GM12878 (cell line): ENCODE data around the gene GTPBP10. TPM values are rescaled to one million over a fixed set of nuclear protein-coding genes. Genes with fewer than 3 reads are reported as not detected.
A peak's percentile ranks its signal among the peaks of the same experiment; 100 is the strongest.

Experiments used
- ATAC-seq: fragments of 200-7000 bp; cut with Tn5 transposase; 3 replicates; pipeline ENCODE4 v1.9.1; 2020; ENCODE audit warnings: mild to moderate bottlenecking, moderate library complexity
- BruUV-seq: library from RNA; stranded (reverse); fragments of 400-500 nt; replicated peaks from 2 replicates; lab custom pipeline; 2021; lab: Mats Ljungman, UMichigan
- CTCF ChIA-PET: fragments of 300-600 bp; sonication (Branson Sonifier 250); formaldehyde crosslinking; extraction: SDS; loops from one replicate; lab custom pipeline; 2021; ENCODE audit warnings: inconsistent platforms; lab: Yijun Ruan, JAX
- POLR2A ChIA-PET: fragments of 350-600 bp; formaldehyde crosslinking; extraction: SDS; loops from one replicate; lab custom pipeline; 2021; ENCODE audit warnings: inconsistent platforms; lab: Charles Lee
- RAD21 ChIA-PET: fragments of 300-600 bp; sonication (Branson Sonifier 250); formaldehyde crosslinking; loops from one replicate; lab custom pipeline; 2023; ENCODE audit warnings: antibody characterized with exemption; ENCODE audit not compliant: unreplicated experiment; lab: Charles Lee
- SMC1A ChIA-PET: fragments of 300-600 bp; sonication (Branson Sonifier 250); formaldehyde crosslinking; loops from one replicate; lab custom pipeline; 2023; ENCODE audit not compliant: unreplicated experiment, uncharacterized antibody; lab: Charles Lee
- DNase-seq: peaks from one replicate; pipeline ENCODE4 v3.0.0-alpha.2; 2011; ENCODE audit warnings: low read depth, low spot score
- FAIRE-seq: peaks from 3 replicates; lab custom pipeline; 2011; peaks lifted over from hg19 to GRCh38; lab: Jason Lieb, UNC
- H2AFZ ChIP-seq: 2 replicates; pipeline ENCODE4 v1.6.0; 2011; ENCODE audit warnings: low read depth, low read length, control low read depth; ENCODE audit not compliant: control insufficient read depth
- H3K27ac ChIP-seq: 2 replicates; pipeline ENCODE4 v1.5.1; 2011; ENCODE audit warnings: control low read depth; ENCODE audit not compliant: control insufficient read depth, insufficient read depth
- H3K27me3 ChIP-seq, 2 experiments: replicated peaks in 1 of 2; 2 replicates each; pipeline versions ENCODE4 v1.6.0 to v1.6.1; 2011; ENCODE audit warnings: low read length in 1 of 2; ENCODE audit not compliant: control insufficient read depth in 2 of 2, insufficient read depth in 2 of 2
- H3K36me3 ChIP-seq, 2 experiments: 2 replicates each; pipeline ENCODE4 v1.5.1; 2011; ENCODE audit warnings: low read length in 1 of 2; ENCODE audit not compliant: control insufficient read depth in 2 of 2, insufficient read depth in 2 of 2
- H3K4me1 ChIP-seq: 2 replicates; pipeline ENCODE4 v1.6.1; 2011; ENCODE audit warnings: mild to moderate bottlenecking, low read length, moderate library complexity, mixed read lengths; ENCODE audit not compliant: control insufficient read depth, insufficient read depth
- H3K4me2 ChIP-seq: 2 replicates; pipeline ENCODE4 v1.6.0; 2011; ENCODE audit warnings: control low read depth; ENCODE audit not compliant: control insufficient read depth, insufficient read depth
- H3K4me3 ChIP-seq: fragments of 200-600 bp; sonication (generic); 2 replicates; pipeline ENCODE4 v1.5.1; 2016
- H3K79me2 ChIP-seq: 2 replicates; pipeline ENCODE4 v1.6.0; 2011; ENCODE audit warnings: low read length; ENCODE audit not compliant: control insufficient read depth, insufficient read depth
- H3K9ac ChIP-seq: 2 replicates; pipeline ENCODE4 v1.8.0; 2011; ENCODE audit warnings: low read length, control low read depth, mixed read lengths; ENCODE audit not compliant: control insufficient read depth, insufficient read depth
- H3K9me3 ChIP-seq: replicated peaks from 3 replicates; pipeline ENCODE4 v1.5.1; 2011; ENCODE audit warnings: mild to moderate bottlenecking, low read length; ENCODE audit not compliant: control insufficient read depth, insufficient read depth
- H4K20me1 ChIP-seq: 2 replicates; pipeline ENCODE4 v1.6.0; 2011; ENCODE audit not compliant: control insufficient read depth, insufficient read depth
- ATF7 ChIP-seq: fragments of 450-650 bp; IDR thresholded peaks from 2 replicates; pipeline ENCODE4 v1.6.1; 2016; ENCODE audit warnings: low read depth, mild to moderate bottlenecking
- MTA2 ChIP-seq: fragments of 450-650 bp; IDR thresholded peaks from 2 replicates; pipeline ENCODE4 v1.6.1; 2016; ENCODE audit warnings: low read depth, mild to moderate bottlenecking, moderate library complexity
- MTA3 ChIP-seq: IDR thresholded peaks from 2 replicates; pipeline ENCODE4 v1.6.1; 2012; ENCODE audit warnings: low read length, inconsistent platforms, borderline replicate concordance
- MXI1 ChIP-seq: fragments of 150-350 bp; IDR thresholded peaks from 2 replicates; pipeline ENCODE4 v1.6.1; 2011; ENCODE audit warnings: low read depth, mild to moderate bottlenecking, inconsistent platforms, low read length, improper control_type of control experiment
- NFYB ChIP-seq: IDR thresholded peaks from 2 replicates; pipeline ENCODE4 v1.6.1; 2011; ENCODE audit warnings: low read depth, mild to moderate bottlenecking, low read length, improper control_type of control experiment, moderate library complexity; ENCODE audit not compliant: insufficient read depth
- NR2C2 ChIP-seq: IDR thresholded peaks from 2 replicates; pipeline ENCODE4 v1.6.1; 2011; ENCODE audit warnings: borderline replicate concordance, low read depth; ENCODE audit not compliant: control insufficient read depth, insufficient read length
- PAX8 ChIP-seq: fragments of 450-650 bp; IDR thresholded peaks from 2 replicates; pipeline ENCODE4 v1.6.1; 2017; ENCODE audit warnings: mild to moderate bottlenecking, moderate library complexity
- RBBP5 ChIP-seq: fragments of 200-600 bp; sonication (generic); conservative IDR thresholded peaks from 2 replicates; pipeline ENCODE4 v1.6.1; 2016
- SMARCA5 ChIP-seq: fragments of 450-650 bp; IDR thresholded peaks from 2 replicates; pipeline ENCODE4 v1.6.1; 2017; ENCODE audit warnings: mild to moderate bottlenecking
- STAT3 ChIP-seq: IDR thresholded peaks from 2 replicates; pipeline ENCODE4 v1.6.1; 2011; ENCODE audit warnings: low read depth, low read length, improper control_type of control experiment
- WGBS: methylation state at CpG from one replicate; pipeline ENCODE4 v1.1.6; 2016; ENCODE audit warnings: low lambda C conversion rate; ENCODE audit not compliant: insufficient replicate concordance, insufficient coverage; ENCODE audit errors: missing lambda C conversion rate; 5-methylcytosine and 5-hydroxymethylcytosine counted together
- in situ Hi-C: fragments of 300-500 bp; cut with MboI; formaldehyde crosslinking; loops from 9 replicates; pipeline ENCODE4 v1.14.3; 2018; ENCODE audit warnings: mixed read lengths
- intact Hi-C: fragments of 100-400 bp; cut with micrococcal nuclease; formaldehyde crosslinking; loops from one replicate; pipeline ENCODE4 v1.14.2; 2022; ENCODE audit not compliant: unreplicated experiment
- polyA plus RNA-seq, 11 experiments: library from polyadenylated mRNA; depleted of rRNA in 4 of 11; unstranded in 6 of 11; stranded (reverse) in 5 of 11; fragments of >200 nt; fragmentation: Nextera tagmentation in 4 of 11; fragmentation: Illumina TruSeq in 1 of 11; extraction: Ambion mirVana in 4 of 11; extraction: Trizol in 1 of 11; gene quantifications; 1 replicate in 1 of 11; 2 replicates in 10 of 11; pipeline versions ENCODE4 v1.2.1 to v1.2.3, GENCODE V29; 2011 to 2016; ENCODE audit warnings: inconsistent platforms in 2 of 11, missing spikeins in 2 of 11, low read depth in 1 of 11
- total RNA-seq, 4 experiments: library from RNA; depleted of rRNA in 3 of 4; stranded (reverse); fragments of >200 nt in 3 of 4; fragmentation: Illumina TruSeq in 1 of 4; extraction: Trizol in 1 of 4; gene quantifications; 2 replicates each; pipeline versions ENCODE4 v1.2.1 to v1.2.3, GENCODE V29; 2013 to 2021
- TF ChIP-seq, protein P1 (sequence below): fragments of 450-650 bp; IDR thresholded peaks from 2 replicates; pipeline ENCODE4 v1.6.1; 2017; ENCODE audit warnings: antibody characterized with exemption, mild to moderate bottlenecking, moderate library complexity
- TF ChIP-seq, protein P2 (sequence below): fragments of 450-650 bp; formaldehyde crosslinking; IDR thresholded peaks from 2 replicates; pipeline ENCODE4 v1.4.0; 2022; ENCODE audit warnings: mild to moderate bottlenecking, moderate library complexity
- TF ChIP-seq, protein P3 (sequence below): fragments of 450-650 bp; IDR thresholded peaks from 2 replicates; pipeline ENCODE4 v1.6.1; 2016; ENCODE audit warnings: mild to moderate bottlenecking

GTPBP10 gene
- total and polyA plus RNA-seq, 10 of the 15 experiments (the other 5 are each of a cell fraction or from before 2014, with no cell fraction given) = 10.1 to 41.0 (median 33.0) TPM

DNA sequence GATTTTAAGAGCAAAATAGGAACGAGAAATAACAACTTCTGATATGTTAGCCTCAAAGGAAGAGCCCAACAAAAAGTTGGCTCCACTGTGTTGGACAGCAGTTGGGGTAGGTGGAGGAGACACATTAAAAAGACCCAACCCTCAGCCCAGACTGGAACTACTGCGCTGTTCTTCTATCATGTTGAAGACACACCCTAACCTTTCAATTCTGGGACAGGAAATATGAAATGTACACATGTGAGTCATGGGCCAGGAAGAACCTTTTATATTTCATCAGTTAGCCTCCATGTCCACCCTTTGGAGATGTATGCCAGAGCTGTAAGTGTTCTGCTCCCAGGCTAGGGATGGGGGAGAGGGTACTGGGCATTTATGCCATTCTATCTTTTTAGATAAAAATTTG, 78.9 kb downstream of the GTPBP10 start:
- Histone ChIP-seq H3K4me1 (peaks cover 10% of the 10 kb centered on the region), H2AFZ (no peak overlapping the region), H3K79me2 (no peaks in the 10 kb centered on the region), H3K9ac (no peak overlapping the region), H3K27me3 (no peaks in the 10 kb centered on the region), H3K36me3 (no peaks in the 10 kb centered on the region), H3K4me3 (no peak overlapping the region), H3K9me3 (no peaks in the 10 kb centered on the region), H4K20me1 (no peaks in the 10 kb centered on the region), H3K4me2 (no peak overlapping the region), H3K27ac (no peak overlapping the region)
- ChIA-PET CTCF (interaction anchor here (1.0 to 8.2 kb wide), 8 partner anchors 8 to 272 kb away, joined by 4 to 121 read pairs (median 32); partner anchors contain the start of genes GTPBP10 and STEAP1), POLR2A (no interaction called here), SMC1A (interaction anchor here (1.0 to 1.5 kb wide), 5 partner anchors 10 to 152 kb away, joined by 3 to 5 read pairs (median 3); no protein-coding TSS in a partner anchor), RAD21 (interaction anchor here (1.6 to 2.9 kb wide), 2 partner anchors 185 to 272 kb away, joined by 3 to 31 read pairs; partner anchors contain the start of gene STEAP1)
- DNase-seq (no peak), FAIRE-seq (no peak), ATAC-seq (peak; percentile 28)
- WGBS = 58% methylated on average over 2 of the region's 2 CpGs
- in situ Hi-C loops (no loop called here), intact Hi-C loops (loop anchor here (5.0 kb wide), 1 partner anchor 803 kb away; no protein-coding TSS in a partner anchor)
- TF ChIP-seq NFYB = no peak
- no peak for TF ChIP-seq MXI1
- TF ChIP-seq, protein P1, sequence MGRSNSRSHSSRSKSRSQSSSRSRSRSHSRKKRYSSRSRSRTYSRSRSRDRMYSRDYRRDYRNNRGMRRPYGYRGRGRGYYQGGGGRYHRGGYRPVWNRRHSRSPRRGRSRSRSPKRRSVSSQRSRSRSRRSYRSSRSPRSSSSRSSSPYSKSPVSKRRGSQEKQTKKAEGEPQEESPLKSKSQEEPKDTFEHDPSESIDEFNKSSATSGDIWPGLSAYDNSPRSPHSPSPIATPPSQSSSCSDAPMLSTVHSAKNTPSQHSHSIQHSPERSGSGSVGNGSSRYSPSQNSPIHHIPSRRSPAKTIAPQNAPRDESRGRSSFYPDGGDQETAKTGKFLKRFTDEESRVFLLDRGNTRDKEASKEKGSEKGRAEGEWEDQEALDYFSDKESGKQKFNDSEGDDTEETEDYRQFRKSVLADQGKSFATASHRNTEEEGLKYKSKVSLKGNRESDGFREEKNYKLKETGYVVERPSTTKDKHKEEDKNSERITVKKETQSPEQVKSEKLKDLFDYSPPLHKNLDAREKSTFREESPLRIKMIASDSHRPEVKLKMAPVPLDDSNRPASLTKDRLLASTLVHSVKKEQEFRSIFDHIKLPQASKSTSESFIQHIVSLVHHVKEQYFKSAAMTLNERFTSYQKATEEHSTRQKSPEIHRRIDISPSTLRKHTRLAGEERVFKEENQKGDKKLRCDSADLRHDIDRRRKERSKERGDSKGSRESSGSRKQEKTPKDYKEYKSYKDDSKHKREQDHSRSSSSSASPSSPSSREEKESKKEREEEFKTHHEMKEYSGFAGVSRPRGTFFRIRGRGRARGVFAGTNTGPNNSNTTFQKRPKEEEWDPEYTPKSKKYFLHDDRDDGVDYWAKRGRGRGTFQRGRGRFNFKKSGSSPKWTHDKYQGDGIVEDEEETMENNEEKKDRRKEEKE = no peak
- TF ChIP-seq ATF7 = no peak
- TF ChIP-seq MTA3 = no peak
- TF ChIP-seq RBBP5 = no peak
- TF ChIP-seq, protein P2, sequence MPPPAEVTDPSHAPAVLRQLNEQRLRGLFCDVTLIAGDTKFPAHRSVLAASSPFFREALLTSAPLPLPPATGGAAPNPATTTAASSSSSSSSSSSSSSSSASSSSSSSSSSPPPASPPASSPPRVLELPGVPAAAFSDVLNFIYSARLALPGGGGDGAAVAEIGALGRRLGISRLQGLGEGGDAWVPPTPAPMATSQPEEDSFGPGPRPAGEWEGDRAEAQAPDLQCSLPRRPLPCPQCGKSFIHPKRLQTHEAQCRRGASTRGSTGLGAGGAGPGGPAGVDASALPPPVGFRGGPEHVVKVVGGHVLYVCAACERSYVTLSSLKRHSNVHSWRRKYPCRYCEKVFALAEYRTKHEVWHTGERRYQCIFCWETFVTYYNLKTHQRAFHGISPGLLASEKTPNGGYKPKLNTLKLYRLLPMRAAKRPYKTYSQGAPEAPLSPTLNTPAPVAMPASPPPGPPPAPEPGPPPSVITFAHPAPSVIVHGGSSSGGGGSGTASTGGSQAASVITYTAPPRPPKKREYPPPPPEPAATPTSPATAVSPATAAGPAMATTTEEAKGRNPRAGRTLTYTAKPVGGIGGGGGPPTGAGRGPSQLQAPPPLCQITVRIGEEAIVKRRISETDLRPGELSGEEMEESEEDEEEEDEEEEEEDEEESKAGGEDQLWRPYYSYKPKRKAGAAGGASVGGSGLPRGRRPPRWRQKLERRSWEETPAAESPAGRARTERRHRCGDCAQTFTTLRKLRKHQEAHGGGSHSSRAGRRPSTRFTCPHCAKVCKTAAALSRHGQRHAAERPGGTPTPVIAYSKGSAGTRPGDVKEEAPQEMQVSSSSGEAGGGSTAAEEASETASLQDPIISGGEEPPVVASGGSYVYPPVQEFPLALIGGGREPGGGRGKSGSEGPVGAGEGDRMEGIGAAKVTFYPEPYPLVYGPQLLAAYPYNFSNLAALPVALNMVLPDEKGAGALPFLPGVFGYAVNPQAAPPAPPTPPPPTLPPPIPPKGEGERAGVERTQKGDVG (CRISPR knock-in tag) = no peak
- no peak for TF ChIP-seq NR2C2
- TF ChIP-seq, protein P3, sequence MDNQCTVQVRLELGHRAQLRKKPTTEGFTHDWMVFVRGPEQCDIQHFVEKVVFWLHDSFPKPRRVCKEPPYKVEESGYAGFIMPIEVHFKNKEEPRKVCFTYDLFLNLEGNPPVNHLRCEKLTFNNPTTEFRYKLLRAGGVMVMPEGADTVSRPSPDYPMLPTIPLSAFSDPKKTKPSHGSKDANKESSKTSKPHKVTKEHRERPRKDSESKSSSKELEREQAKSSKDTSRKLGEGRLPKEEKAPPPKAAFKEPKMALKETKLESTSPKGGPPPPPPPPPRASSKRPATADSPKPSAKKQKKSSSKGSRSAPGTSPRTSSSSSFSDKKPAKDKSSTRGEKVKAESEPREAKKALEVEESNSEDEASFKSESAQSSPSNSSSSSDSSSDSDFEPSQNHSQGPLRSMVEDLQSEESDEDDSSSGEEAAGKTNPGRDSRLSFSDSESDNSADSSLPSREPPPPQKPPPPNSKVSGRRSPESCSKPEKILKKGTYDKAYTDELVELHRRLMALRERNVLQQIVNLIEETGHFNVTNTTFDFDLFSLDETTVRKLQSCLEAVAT = no peak
- no peak for TF ChIP-seq PAX8
- no peak for TF ChIP-seq STAT3
- no peak for TF ChIP-seq SMARCA5
- no peak for TF ChIP-seq MTA2
- no TSS peak for BruUV-seq
